Right renal pelvis (tissue), 4 donors: Measurements from ENCODE around the gene DENND1A. TPM values are rescaled to one million over a fixed set of nuclear protein-coding genes. Genes with fewer than 3 reads are reported as not detected.

Source experiments
- DNase-seq, 4 donors: peaks; one replicate each; pipeline ENCODE4 v3.0.0-alpha.2; 2013; ENCODE audit warnings: low read depth in 4 of 4, low spot score in 3 of 4, missing footprints in 1 of 4
- polyA plus RNA-seq, 4 donors: library from polyadenylated mRNA; unstranded; fragments of 120-200 nt; gene quantifications; one replicate each; pipeline ENCODE4 v1.2.1, GENCODE V29; 2013; ENCODE audit not compliant: insufficient read length in 4 of 4

DENND1A gene
- polyA plus RNA-seq, 4 donors: 21.3 to 24.4 (median 23.3) TPM

GRCh38 chr9:123865226-123866000, 64.5 kb downstream of the DENND1A start:
- no peak for DNase-seq

DNA sequence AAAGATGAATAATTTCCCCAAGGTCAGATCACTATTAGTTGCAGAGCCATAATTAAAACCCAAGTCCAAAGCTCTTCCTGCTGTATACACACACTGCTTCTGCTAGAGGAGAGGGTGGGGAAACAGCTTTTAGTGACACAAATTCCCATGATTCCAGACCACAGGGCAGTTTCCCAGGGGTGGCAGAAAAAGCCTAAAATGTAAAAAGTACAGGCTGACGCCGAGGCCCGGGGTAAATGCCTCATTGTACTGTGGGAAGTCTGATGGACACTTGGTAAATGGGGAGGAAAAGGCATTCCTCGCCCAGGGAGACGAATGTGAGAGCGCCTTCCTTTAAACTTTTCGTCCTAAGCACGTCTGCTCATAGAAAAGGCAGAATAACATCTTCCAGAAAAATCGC, 65.7 kb downstream of the DENND1A start:
- no peak for DNase-seq

GRCh38 chr9:123863164-123863855, 66.6 kb downstream of the DENND1A start:
- DNase-seq: peak in 3 of 4 donors; percentile 14 to 29 (median 16)

GRCh38 chr9:123861756-123862120, 68.2 kb downstream of the DENND1A start:
- no peak for DNase-seq

DNA sequence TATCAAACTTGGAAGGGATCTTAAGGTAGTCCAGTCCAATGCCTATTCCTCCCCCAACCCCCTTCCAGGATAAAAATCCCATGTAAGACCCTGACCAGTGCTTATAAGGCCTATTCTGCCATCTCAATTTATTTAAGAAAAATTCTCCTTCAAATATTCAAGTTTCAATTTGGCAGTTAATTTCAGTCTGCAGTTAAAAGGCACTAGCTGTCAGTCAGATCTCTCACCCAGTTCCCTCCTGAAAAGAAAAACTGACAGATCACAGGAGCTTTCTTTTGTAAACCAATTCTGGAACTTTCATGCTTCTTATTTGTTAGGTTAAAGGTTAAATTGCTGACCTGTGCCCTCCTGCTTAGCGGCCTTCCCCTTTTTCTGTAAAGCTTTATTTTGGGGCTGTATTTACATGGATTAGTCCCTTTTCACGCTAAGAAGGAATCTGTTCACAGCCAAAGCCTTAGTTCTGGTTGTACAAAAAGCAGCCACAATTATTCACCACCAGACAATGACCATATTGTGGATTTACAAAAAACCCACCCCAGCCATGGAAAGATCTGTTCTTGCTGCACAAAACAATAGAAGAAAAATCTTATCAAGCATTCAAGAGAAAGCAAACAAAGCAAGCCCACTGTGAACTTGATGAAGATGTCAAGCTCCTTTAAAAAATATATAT, 68.7 kb downstream of the DENND1A start:
- no peak for DNase-seq

GRCh38 chr9:123860603-123861002, 69.3 kb downstream of the DENND1A start:
- no peak for DNase-seq

- DNase-seq: no peak
These were observed 77.5 kb downstream of the DENND1A start for GRCh38 chr9:123852403-123852802.

DNA sequence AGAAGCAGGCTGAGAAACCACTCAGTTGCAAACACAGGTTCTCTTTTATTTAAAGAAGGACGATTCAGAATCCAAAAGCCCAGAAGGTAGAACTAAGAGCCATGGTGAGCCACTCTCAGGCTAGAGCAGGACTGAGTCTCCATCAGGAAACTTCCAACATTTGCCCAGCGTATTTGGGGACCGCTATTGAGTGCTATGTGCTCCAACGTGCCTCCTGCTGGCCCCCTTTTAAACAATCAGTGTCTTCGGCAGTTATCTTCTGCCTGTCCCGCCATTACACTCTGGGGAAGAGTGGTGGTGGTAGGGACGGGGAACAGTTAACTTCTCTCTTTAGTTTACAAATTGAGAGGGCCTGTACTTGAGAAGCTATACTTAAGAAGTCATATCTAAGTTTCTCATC, 78.1 kb downstream of the DENND1A start:
- no peak for DNase-seq

GRCh38 chr9:123848447-123849085, 81.4 kb downstream of the DENND1A start:
- DNase-seq: no peak

DNA sequence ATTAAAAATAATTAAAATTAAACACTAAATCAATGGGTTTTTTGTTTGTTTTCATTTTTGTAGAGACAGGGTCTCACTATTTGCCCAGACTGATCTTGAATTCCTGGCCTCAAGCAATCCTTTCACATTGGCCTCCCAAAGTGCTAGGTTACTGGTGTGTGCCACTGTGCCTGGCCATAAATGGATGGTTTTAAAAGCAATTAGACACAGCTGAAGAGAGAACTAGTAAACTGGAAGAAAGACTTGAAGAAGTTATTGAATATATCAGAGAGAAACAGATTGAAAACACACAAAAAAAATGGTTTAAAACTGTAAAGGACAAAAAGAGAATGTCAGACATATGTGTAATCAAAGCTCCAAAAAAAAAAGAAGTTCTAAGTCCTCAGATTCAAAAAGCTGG, 83.0 kb downstream of the DENND1A start:
- DNase-seq: no peak

DNA sequence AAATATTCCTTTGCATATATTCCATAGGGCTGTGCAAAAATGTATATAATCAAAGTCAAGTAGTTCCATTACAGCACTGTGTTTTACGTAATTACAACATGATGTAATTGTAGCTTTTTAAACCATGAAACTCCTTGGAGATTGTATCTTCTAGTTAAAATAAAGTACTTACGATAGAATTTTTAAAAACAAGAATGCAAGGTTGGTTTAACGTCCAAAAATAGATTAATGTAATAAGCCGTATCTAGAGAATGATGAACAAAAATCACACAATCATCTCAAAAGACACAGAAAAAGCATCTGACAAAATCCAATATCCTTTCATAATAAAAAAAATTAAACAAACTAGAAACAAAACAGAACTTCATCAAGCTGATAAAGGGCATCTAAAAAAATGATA, 86.2 kb downstream of the DENND1A start:
- no peak for DNase-seq

GRCh38 chr9:123835821-123836220, 94.1 kb downstream of the DENND1A start:
- DNase-seq: no peak

- no peak for DNase-seq
These were observed 94.9 kb downstream of the DENND1A start for GRCh38 chr9:123834889-123835562.

DNA sequence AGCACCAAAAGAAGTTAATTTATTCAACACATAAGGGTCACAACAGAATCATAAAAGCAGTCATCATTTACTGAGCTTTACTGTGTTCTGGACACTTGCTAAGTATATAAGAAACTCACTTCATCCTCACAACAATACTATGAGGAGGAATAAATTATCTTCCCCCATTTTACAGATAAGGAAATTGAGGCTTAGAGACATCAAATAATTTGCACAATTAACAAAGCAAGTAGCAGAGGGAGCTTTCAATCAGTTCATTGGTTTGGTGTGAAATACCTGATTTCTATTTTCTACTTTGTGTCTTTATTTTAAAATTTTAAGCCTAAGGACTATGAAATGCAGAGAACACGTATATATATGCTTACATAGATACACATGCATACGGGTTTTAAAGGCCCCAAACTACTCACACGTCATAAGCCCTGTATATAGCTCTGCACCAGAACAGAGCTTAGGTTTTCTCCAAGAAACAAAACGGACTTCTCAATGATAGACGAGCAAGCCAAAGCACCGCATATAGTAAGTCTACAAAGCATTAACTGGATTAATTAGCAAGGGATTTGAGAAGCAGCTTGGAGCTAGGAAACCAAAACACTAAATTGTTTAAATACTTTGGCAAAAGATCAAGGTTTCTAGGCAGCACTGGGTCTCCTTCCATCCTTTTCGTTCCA, 95.6 kb downstream of the DENND1A start:
- DNase-seq: no peak

- DNase-seq: no peak
These were observed 96.9 kb downstream of the DENND1A start for GRCh38 chr9:123832858-123833650.

DNA sequence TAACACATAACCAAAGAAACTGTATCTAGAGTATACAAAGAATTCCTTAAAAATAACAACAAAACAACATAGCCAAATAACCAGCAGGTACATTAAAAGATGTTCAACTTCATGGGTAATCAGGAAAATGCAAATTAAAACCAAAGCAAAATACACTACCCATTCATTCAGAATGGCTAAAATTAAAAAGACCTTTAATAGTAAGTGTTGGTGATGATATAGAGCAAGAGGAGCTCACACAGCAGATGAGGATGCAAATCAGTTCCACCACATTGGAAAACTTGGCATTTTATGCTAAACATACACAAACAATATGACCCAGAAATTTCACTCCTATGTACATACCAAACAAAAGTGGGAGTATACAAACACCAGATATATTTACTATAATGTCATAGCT, 97.8 kb downstream of the DENND1A start:
- DNase-seq: no peak

GRCh38 chr9:123828449-123828848, 101.5 kb downstream of the DENND1A start:
- no peak for DNase-seq

DNA sequence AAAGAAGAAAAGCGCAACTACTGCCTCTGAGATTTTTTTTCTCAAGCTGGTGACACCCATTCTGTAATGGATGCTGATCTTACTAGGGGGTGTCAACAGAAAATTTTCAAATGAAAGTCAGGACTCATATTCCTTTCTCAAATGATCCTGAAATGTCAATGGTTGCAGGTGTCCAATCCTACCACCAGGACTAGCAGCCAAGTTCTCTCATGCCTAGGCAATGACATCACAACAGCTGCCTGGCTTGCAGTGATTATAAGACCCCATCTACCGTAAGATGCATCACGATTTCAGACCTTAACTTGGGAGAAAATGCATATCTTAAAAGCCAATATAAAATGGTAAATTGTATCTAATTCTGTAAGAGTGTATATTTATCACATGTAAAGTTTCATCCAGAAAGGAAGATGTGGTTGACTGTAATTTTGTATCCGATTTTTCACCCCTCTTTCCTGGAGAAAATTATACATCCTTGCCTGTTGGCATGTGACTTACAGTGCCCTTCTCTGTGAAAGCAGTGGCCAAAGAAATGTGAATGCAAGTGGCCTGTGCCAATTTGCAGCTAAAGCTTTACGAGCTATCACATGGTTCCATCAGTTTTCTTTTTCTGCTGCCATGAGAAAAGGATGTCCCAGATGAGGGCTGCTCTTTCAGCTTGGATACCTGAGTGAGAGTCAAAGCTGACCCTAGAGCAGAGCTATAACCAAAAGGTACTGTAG, 104.4 kb downstream of the DENND1A start:
- no peak for DNase-seq
